ENCODE data around the gene METTL26. TPM values are rescaled to one million over a fixed set of nuclear protein-coding genes. Genes with fewer than 3 reads are reported as not detected.

Gene METTL26
- total RNA-seq, 6 experiments from 2014 or later, result 91.6 to 115 (median 105) TPM

DNA sequence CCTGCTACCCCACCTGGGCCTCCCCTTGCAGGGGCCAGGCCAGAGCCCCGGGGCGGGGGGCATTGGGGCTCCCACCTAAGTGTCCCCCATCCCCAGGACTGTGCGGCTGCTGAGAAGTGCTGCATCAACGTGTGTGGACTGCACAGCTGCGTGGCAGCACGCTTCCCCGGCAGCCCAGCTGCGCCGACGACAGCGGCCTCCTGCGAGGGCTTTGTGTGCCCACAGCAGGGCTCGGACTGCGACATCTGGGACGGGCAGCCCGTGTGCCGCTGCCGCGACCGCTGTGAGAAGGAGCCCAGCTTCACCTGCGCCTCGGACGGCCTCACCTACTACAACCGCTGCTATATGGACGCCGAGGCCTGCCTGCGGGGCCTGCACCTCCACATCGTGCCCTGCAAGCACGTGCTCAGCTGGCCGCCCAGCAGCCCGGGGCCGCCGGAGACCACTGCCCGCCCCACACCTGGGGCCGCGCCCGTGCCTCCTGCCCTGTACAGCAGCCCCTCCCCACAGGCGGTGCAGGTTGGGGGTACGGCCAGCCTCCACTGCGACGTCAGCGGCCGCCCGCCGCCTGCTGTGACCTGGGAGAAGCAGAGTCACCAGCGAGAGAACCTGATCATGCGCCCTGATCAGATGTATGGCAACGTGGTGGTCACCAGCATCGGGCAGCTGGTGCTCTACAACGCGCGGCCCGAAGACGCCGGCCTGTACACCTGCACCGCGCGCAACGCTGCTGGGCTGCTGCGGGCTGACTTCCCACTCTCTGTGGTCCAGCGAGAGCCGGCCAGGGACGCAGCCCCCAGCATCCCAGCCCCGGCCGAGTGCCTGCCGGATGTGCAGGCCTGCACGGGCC is 3.4 kb downstream of the METTL26 start:
- no peak for DNase-seq
- Mint-ChIP-seq H3K36me3 (ENCODE audit: low read depth) (no peaks in the 10 kb centered on the region), H3K9me3 (0 out of 2 replicates have a peak, but pooled peaks cover 4% of the 10 kb centered on the region), H3K4me3 (no peak overlapping the region), H3K27ac (no peak overlapping the region), H3K27me3 (ENCODE audit: insufficient read depth) (peaks cover 6% of the 10 kb centered on the region), H3K4me1 (ENCODE audit: low read depth) (no peaks in the 10 kb centered on the region)
- TF ChIP-seq CTCF (IDR thresholded peaks at IDR 0.05), result no peak

- no peak for TF ChIP-seq CTCF (IDR thresholded peaks at IDR 0.05)
- Mint-ChIP-seq H3K4me3 (no peak overlapping the region), H3K36me3 (ENCODE audit: low read depth) (no peaks in the 10 kb centered on the region; the same call in 1 of the 2 replicates), H3K4me1 (ENCODE audit: low read depth) (peaks cover 5% of the 10 kb centered on the region), H3K27me3 (ENCODE audit: insufficient read depth) (peaks cover 6% of the 10 kb centered on the region), H3K27ac (peak overlapping the region; percentile 45; the same call in 1 of the 2 replicates), H3K9me3 (0 out of 2 replicates have a peak, but pooled peaks cover 4% of the 10 kb centered on the region)
- no peak for DNase-seq
Observed at GRCh38 chr16:631808-632358, 4.2 kb downstream of the METTL26 start.

GRCh38 chr16:630815-631405 is 5.2 kb downstream of the METTL26 start, which contains the start of gene WFIKKN1:
Gene WFIKKN1, plus strand, starts transcription at chr16:630985. Its CDS starts 269 bp downstream, at chr16:631254.
- peaks cover 6% of the 10 kb centered on the region; the same call in 1 of the 2 replicates for H3K36me3 Mint-ChIP-seq (ENCODE audit: low read depth)
- no peak for TF ChIP-seq CTCF (IDR thresholded peaks at IDR 0.05)
- peak within 1 kb of the TSS; percentile 45; the same call in 1 of the 2 replicates for H3K27ac Mint-ChIP-seq
- no peaks in the 10 kb centered on the region; the same call in 1 of the 2 replicates for H3K27me3 Mint-ChIP-seq (ENCODE audit: insufficient read depth)
- DNase-seq, result no peak
- no peaks in the 10 kb centered on the region for H3K9me3 Mint-ChIP-seq
- H3K4me3 Mint-ChIP-seq, result no peak within 1 kb of the TSS
- H3K4me1 Mint-ChIP-seq (ENCODE audit: low read depth), result peaks cover 12% of the 10 kb centered on the region

GRCh38 chr16:630249-630814 is 5.8 kb downstream of the METTL26 start:
- Mint-ChIP-seq H3K27ac (no peak overlapping the region), H3K4me3 (no peak overlapping the region), H3K9me3 (no peaks in the 10 kb centered on the region), H3K4me1 (ENCODE audit: low read depth) (peaks cover 12% of the 10 kb centered on the region), H3K27me3 (ENCODE audit: insufficient read depth) (no peaks in the 10 kb centered on the region; the same call in 1 of the 2 replicates), H3K36me3 (ENCODE audit: low read depth) (peaks cover 6% of the 10 kb centered on the region; the same call in 1 of the 2 replicates)
- TF ChIP-seq CTCF (IDR thresholded peaks at IDR 0.05), result no peak
- DNase-seq, result no peak

- H3K36me3 Mint-ChIP-seq (ENCODE audit: low read depth), result peaks cover 6% of the 10 kb centered on the region; the same call in 1 of the 2 replicates
- H3K4me3 Mint-ChIP-seq, result no peak overlapping the region
- H3K4me1 Mint-ChIP-seq (ENCODE audit: low read depth), result peaks cover 12% of the 10 kb centered on the region
- H3K9me3 Mint-ChIP-seq, result no peaks in the 10 kb centered on the region
- TF ChIP-seq CTCF (IDR thresholded peaks at IDR 0.05), result no peak
- H3K27ac Mint-ChIP-seq, result no peak overlapping the region
- no peaks in the 10 kb centered on the region; the same call in 1 of the 2 replicates for H3K27me3 Mint-ChIP-seq (ENCODE audit: insufficient read depth)
- no peak for DNase-seq
Observed at GRCh38 chr16:629833-630248, 6.3 kb downstream of the METTL26 start.
